PC-3 (cell line): ENCODE results near the gene HDAC4. TPM values are rescaled to one million over a fixed set of nuclear protein-coding genes. Genes with fewer than 3 reads are reported as not detected.
"Not testable (repeated sequence)": the region's sequence is repeated elsewhere in the genome, so short reads cannot be mapped to it uniquely, and the experiment has no call there.

Experiments
- ATAC-seq: fragments of 200-7000 bp; cut with Tn5 transposase; 2 replicates; pipeline ENCODE4 v1.9.1; 2020; ENCODE audit warnings: mild to moderate bottlenecking, moderate library complexity
- BruUV-seq: library from RNA; stranded (reverse); fragments of 400-500 nt; replicated peaks from 2 replicates; lab custom pipeline; 2021; lab: Mats Ljungman, UMichigan
- CTCF ChIA-PET: fragments of 300-600 bp; sonication (Branson Sonifier 250); formaldehyde crosslinking; loops from one replicate; lab custom pipeline; 2022; ENCODE audit warnings: antibody characterized with exemption; lab: Charles Lee
- POLR2A ChIA-PET: fragments of 300-600 bp; sonication (Branson Sonifier 250); formaldehyde crosslinking; loops from one replicate; lab custom pipeline; 2022; ENCODE audit warnings: antibody characterized with exemption; ENCODE audit not compliant: unreplicated experiment; lab: Charles Lee
- DNase-seq: peaks from one replicate; pipeline ENCODE4 v3.0.0-alpha.2; 2015
- H2AFZ ChIP-seq: fragments of 300-600 bp; sonication (generic); 2 replicates; pipeline ENCODE4 v1.6.0; 2016; ENCODE audit warnings: antibody characterized with exemption, low read length
- H3F3A ChIP-seq: fragments of 300-600 bp; sonication (generic); one replicate; pipeline ENCODE4 v1.6.0; 2017; ENCODE audit warnings: antibody characterized with exemption, low read length, control low read depth, mild to moderate bottlenecking; ENCODE audit not compliant: unreplicated experiment
- H3K27ac ChIP-seq: fragments of 300-600 bp; sonication (generic); 2 replicates; pipeline ENCODE4 v1.5.1; 2016; ENCODE audit warnings: mild to moderate bottlenecking, low read length
- H3K27me3 ChIP-seq: fragments of 300-600 bp; sonication (generic); 2 replicates; pipeline ENCODE4 v1.6.1; 2016; ENCODE audit warnings: low read length, mixed read lengths
- H3K36me3 ChIP-seq: fragments of 300-600 bp; sonication (generic); 2 replicates; pipeline ENCODE4 v1.6.1; 2016; ENCODE audit warnings: low read depth, mixed run types, low read length, mixed read lengths
- H3K4me1 ChIP-seq: fragments of 300-600 bp; sonication (generic); 2 replicates; pipeline ENCODE4 v1.5.1; 2016; ENCODE audit warnings: low read length; ENCODE audit not compliant: insufficient read depth
- H3K4me2 ChIP-seq: fragments of 300-600 bp; sonication (generic); 2 replicates; pipeline ENCODE4 v1.6.0; 2016; ENCODE audit warnings: low read length
- H3K4me3 ChIP-seq: fragments of 300-600 bp; sonication (generic); 2 replicates; pipeline ENCODE4 v1.5.1; 2016; ENCODE audit warnings: mild to moderate bottlenecking, low read length, mixed read lengths
- H3K79me2 ChIP-seq: fragments of 300-600 bp; sonication (generic); 2 replicates; pipeline ENCODE4 v1.6.1; 2017; ENCODE audit warnings: low read length, mixed read lengths
- H3K9ac ChIP-seq: fragments of 300-600 bp; sonication (generic); 2 replicates; pipeline ENCODE4 v1.6.0; 2016; ENCODE audit warnings: mild to moderate bottlenecking, low read length
- H3K9me2 ChIP-seq: fragments of 300-600 bp; sonication (generic); replicated peaks from 2 replicates; pipeline ENCODE4 v1.6.1; 2016; ENCODE audit warnings: mixed run types, low read length, mixed read lengths
- H3K9me3 ChIP-seq: fragments of 300-600 bp; sonication (generic); 2 replicates; pipeline ENCODE4 v1.6.1; 2016; ENCODE audit warnings: low read length, mixed read lengths
- H4K20me1 ChIP-seq: fragments of 300-600 bp; sonication (generic); 2 replicates; pipeline ENCODE4 v1.6.1; 2016; ENCODE audit warnings: low read length, mixed read lengths
- EZH2 ChIP-seq: fragments of 300-600 bp; sonication (generic); IDR thresholded peaks from one replicate; pipeline ENCODE4 v1.6.1; 2017; ENCODE audit warnings: antibody characterized with exemption, mild to moderate bottlenecking, low read length; ENCODE audit not compliant: unreplicated experiment
- EZH2phosphoT487 ChIP-seq: fragments of 300-600 bp; sonication (generic); IDR thresholded peaks from 2 replicates; pipeline ENCODE4 v1.6.1; 2018; ENCODE audit warnings: mild to moderate bottlenecking, antibody characterized with exemption, low read length, borderline replicate concordance
- intact Hi-C: fragments of 100-400 bp; cut with micrococcal nuclease; formaldehyde crosslinking; loops from 2 replicates; pipeline ENCODE4 v1.9.0; 2023
- total RNA-seq: library from RNA; depleted of rRNA; stranded (reverse); fragments of >200 nt; gene quantifications from 2 replicates; pipeline ENCODE4 v1.2.3, GENCODE V29; 2014
- TF ChIP-seq, protein P1 (sequence below): fragments of 300-600 bp; sonication (generic); conservative IDR thresholded peaks from 2 replicates; pipeline ENCODE4 v1.5.1; 2017; ENCODE audit warnings: antibody characterized with exemption, low read depth, mild to moderate bottlenecking, low read length

The HDAC4 gene
- total RNA-seq, 1 experiment from 2014 or later: 8.5 TPM

DNA sequence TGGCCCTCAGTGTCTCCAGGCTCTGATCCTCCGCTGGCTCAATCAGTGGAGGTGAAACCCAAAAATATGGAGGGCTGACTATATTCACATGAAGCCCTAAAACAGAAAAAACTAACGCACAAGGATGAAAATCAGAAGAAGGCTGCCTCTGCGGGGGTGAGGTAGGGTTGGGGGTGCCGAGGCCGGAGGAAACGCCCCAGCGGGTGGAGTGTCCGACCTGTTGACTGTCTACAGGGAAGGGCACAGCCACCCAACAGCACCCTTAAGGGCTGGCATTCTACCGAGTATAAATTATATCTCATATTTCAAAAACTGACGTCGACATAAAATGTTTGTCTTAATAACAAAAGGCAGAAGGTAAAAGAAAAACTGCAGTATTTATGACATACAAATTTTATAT lies 223.5 kb downstream of the HDAC4 start:
- CTCF ChIA-PET: no interaction called here

DNA sequence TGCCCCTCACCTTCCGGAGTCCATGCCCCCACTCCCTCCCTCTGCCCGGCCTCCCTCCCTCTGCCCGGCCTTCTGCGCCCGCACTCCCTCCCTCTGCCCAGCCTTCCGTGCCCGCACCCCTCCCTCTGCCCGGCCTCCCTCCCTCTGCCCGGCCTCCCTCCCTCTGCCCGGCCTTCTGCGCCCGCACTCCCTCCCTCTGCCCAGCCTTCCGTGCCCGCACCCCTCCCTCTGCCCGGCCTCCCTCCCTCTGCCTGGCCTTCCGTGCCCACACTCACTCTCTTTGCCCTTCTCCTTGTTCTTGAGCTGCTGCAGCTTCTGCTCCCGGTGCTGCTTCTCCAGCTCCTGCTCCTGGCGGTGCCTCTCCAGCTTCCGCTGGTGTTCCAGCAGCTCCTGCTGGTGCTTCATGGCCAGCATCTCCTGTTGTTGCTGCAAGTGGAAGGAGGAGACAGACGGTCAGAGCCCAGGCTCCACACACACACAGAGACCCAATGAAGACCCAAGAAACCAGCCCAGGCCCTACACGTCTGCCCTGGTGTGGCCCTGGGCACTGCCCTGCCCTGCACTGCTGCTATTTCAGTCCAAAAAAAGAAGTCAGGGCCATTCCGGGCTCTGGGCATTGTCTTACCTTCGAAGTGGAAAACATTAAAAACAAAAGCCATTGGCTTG lies 224.5 kb downstream of the HDAC4 start:
- H4K20me1 ChIP-seq, H3K4me1 ChIP-seq, intact Hi-C loops, H3K9me3 ChIP-seq, H3K79me2 ChIP-seq, H3K9ac ChIP-seq, H3F3A ChIP-seq, BruUV-seq, H3K4me2 ChIP-seq, DNase-seq, POLR2A ChIA-PET, H3K9me2 ChIP-seq, H3K27me3 ChIP-seq, CTCF ChIA-PET, ATAC-seq, H2AFZ ChIP-seq, H3K27ac ChIP-seq, H3K4me3 ChIP-seq: not testable (repeated sequence)
- peaks cover 10% of the 10 kb centered on the region for H3K36me3 ChIP-seq

More for the DNA sequence above, 223.5 kb downstream of the HDAC4 start:
- intact Hi-C loops: no loop called here
- Histone ChIP-seq H3K4me1 (no peaks in the 10 kb centered on the region), H3K9ac (no peak overlapping the region), H3K79me2 (no peaks in the 10 kb centered on the region), H2AFZ (no peak overlapping the region), H4K20me1 (no peaks in the 10 kb centered on the region), H3F3A (no peaks in the 10 kb centered on the region), H3K36me3 (peaks cover 4% of the 10 kb centered on the region; the same call in 1 of the 2 replicates), H3K9me2 (no peaks in the 10 kb centered on the region), H3K27me3 (no peaks in the 10 kb centered on the region), H3K4me3 (no peak overlapping the region), H3K27ac (no peak overlapping the region), H3K4me2 (no peak overlapping the region), H3K9me3 (no peaks in the 10 kb centered on the region)
- no peak for DNase-seq
- no peak for TF ChIP-seq EZH2
- no peak for TF ChIP-seq EZH2phosphoT487
- TF ChIP-seq, protein P1, sequence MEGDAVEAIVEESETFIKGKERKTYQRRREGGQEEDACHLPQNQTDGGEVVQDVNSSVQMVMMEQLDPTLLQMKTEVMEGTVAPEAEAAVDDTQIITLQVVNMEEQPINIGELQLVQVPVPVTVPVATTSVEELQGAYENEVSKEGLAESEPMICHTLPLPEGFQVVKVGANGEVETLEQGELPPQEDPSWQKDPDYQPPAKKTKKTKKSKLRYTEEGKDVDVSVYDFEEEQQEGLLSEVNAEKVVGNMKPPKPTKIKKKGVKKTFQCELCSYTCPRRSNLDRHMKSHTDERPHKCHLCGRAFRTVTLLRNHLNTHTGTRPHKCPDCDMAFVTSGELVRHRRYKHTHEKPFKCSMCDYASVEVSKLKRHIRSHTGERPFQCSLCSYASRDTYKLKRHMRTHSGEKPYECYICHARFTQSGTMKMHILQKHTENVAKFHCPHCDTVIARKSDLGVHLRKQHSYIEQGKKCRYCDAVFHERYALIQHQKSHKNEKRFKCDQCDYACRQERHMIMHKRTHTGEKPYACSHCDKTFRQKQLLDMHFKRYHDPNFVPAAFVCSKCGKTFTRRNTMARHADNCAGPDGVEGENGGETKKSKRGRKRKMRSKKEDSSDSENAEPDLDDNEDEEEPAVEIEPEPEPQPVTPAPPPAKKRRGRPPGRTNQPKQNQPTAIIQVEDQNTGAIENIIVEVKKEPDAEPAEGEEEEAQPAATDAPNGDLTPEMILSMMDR: no peak
- BruUV-seq: no TSS peak
- POLR2A ChIA-PET: no interaction called here
- ATAC-seq: no peak

DNA sequence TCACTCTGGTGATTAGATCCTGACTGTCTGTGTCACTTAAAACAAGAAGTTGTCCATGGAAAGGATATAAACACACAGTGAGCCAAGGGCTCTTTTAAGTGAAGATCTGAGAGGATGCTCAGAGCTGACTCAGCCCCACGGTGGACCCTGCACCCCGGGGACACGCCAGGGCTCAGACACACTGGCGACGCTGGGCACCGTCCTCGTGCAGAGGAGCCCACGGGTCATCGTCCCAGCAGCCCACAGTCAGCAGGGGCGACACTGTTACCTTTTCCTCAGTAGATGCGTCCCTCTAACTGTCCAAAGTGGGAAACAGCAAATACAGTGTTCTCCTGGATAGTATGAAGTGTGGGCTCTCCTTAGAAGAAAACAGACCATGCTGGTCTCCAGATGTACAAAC lies 225.6 kb downstream of the HDAC4 start:
- no peaks in the 10 kb centered on the region for H3K4me1 ChIP-seq
- TF ChIP-seq, protein P1: no peak
- TF ChIP-seq EZH2: no peak
- TF ChIP-seq EZH2phosphoT487: no peak
- no peaks in the 10 kb centered on the region for H3F3A ChIP-seq
- H3K4me2 ChIP-seq: no peak overlapping the region
- no TSS peak for BruUV-seq
- H3K27ac ChIP-seq: no peak overlapping the region
- peaks cover 15% of the 10 kb centered on the region for H3K36me3 ChIP-seq
- no peak overlapping the region for H3K4me3 ChIP-seq
- H3K79me2 ChIP-seq: no peaks in the 10 kb centered on the region
- H3K9me3 ChIP-seq: peaks cover 10% of the 10 kb centered on the region; the same call in 1 of the 2 replicates
- ChIA-PET CTCF (no interaction called here), POLR2A (no interaction called here)
- ATAC-seq: no peak
- intact Hi-C loops: no loop called here
- no peaks in the 10 kb centered on the region for H4K20me1 ChIP-seq
- no peaks in the 10 kb centered on the region for H3K27me3 ChIP-seq
- no peak overlapping the region for H2AFZ ChIP-seq
- no peaks in the 10 kb centered on the region for H3K9me2 ChIP-seq
- no peak overlapping the region for H3K9ac ChIP-seq
- DNase-seq: no peak
